Fibroblast of lung (primary cell): ENCODE measurements around the gene SLC35A4.

Source experiments
- CTCF ChIP-seq, 2 donors: IDR thresholded peaks in 1 of 2; conservative IDR thresholded peaks in 1 of 2; 1 replicate in 1 of 2; 2 replicates in 1 of 2; pipeline ENCODE4 v1.5.1; 2011 to 2012; ENCODE audit warnings: low read length in 2 of 2, control low read depth in 1 of 2, inconsistent platforms in 1 of 2, low read depth in 1 of 2, mild to moderate bottlenecking in 1 of 2
- EZH2 ChIP-seq: IDR thresholded peaks from 2 replicates; pipeline ENCODE4 v1.5.1; 2012; ENCODE audit warnings: low read length, control low read depth, mild to moderate bottlenecking; ENCODE audit errors: missing control alignments

DNA sequence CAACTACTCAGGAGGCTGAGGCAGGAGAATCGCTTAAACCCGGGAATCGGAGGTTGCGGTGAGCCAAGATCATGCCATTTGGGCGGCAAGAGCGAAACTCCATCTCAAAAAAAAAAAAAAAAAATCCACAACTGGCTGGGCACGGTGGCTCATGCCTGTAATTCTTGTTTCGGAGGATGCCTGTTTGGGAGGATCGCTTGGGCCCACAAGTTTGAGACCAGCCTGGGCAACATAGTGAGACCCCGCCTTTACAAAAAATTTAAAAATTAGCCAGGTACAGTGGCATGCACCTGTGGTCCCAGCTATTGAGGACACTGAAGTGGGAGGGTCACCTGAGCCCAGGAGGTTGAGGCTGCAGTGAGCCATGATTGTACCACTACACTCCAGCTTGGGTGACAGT, 19.0 kb upstream of the SLC35A4 start:
- TF ChIP-seq CTCF (conservative IDR thresholded peaks at IDR 0.05 in 1 of 2, IDR thresholded peaks at IDR 0.05 in 1 of 2; ENCODE audit: low read depth in 1 of 2, low read length in 2 of 2) (no peak), EZH2 (no peak)
